OCI-LY1 (cell line): ENCODE data around the gene FHOD3.

ENCODE experiments used
- CTCF ChIP-seq: fragments of 200-600 bp; sonication (generic), shearing (Covaris generic); IDR thresholded peaks from 2 replicates; pipeline ENCODE4 v1.5.1; 2017; ENCODE audit warnings: mild to moderate bottlenecking, antibody characterized with exemption, low read length, moderate library complexity, mixed read lengths
- EZH2 ChIP-seq: fragments of 200-600 bp; sonication (generic), shearing (Covaris generic); IDR thresholded peaks from 2 replicates; pipeline ENCODE4 v1.8.0; 2017; ENCODE audit warnings: borderline replicate concordance, mixed run types, mild to moderate bottlenecking, antibody characterized with exemption, low read length, moderate library complexity, mixed read lengths

- TF ChIP-seq CTCF, result no peak
- no peak for TF ChIP-seq EZH2
Measured at GRCh38 chr18:36503477-36503876, 206.0 kb downstream of the FHOD3 start.
